Measurements from ENCODE around the gene HAND1.
A peak's percentile ranks its signal among the peaks of the same experiment; 100 is the strongest.

Gene HAND1

GRCh38 chr5:154437281-154437965 is 40.6 kb downstream of the HAND1 start:
- 86% methylated on average over 5 of the region's 5 CpGs for WGBS

GRCh38 chr5:154435226-154435625 is 42.8 kb downstream of the HAND1 start:
- Histone ChIP-seq H3K14ac (ENCODE audit: low read length in 2 of 2) (no peak overlapping the region), H3K4me1 (ENCODE audit: control insufficient read depth, insufficient read depth, low read depth, low read length) (no peaks in the 10 kb centered on the region), H4K8ac (ENCODE audit: low read length) (no peak overlapping the region), H3K27ac (ENCODE audit: low read length, poor library complexity, severe bottlenecking) (no peak overlapping the region), H2AFZ (ENCODE audit: low read depth, low read length) (no peak overlapping the region), H3K36me3 (ENCODE audit: control insufficient read depth in 1 of 2, insufficient read depth in 2 of 2, low read depth in 1 of 2, low read length in 2 of 2) (peaks cover 15 to 58% of the 10 kb centered on the region in 2 experiments), H3K9me3 (ENCODE audit: control insufficient read depth, low read length) (no peaks in the 10 kb centered on the region), H4K91ac (ENCODE audit: low read length) (no peak overlapping the region), H3K79me1 (replicated peaks; ENCODE audit: low read length, poor library complexity, severe bottlenecking) (peaks cover 2% of the 10 kb centered on the region), H3K4me3 (ENCODE audit: insufficient read depth in 1 of 2, low read depth in 1 of 2, low read length in 2 of 2) (no peak overlapping the region), H2BK5ac (ENCODE audit: low read depth, low read length, poor library complexity, severe bottlenecking) (no peak overlapping the region), H2BK120ac (ENCODE audit: low read depth, low read length) (no peak overlapping the region), H3K4me2 (ENCODE audit: low read length, poor library complexity, severe bottlenecking) (no peak overlapping the region), H3K27me3 (ENCODE audit: control insufficient read depth in 1 of 2, insufficient read depth in 1 of 2, low read length in 2 of 2) (no peaks in the 10 kb centered on the region), H2AK5ac (ENCODE audit: low read length, severe bottlenecking) (no peak overlapping the region), H3K9ac (ENCODE audit: low read length) (no peak overlapping the region), H2BK15ac (ENCODE audit: low read depth, poor library complexity, severe bottlenecking) (no peak overlapping the region), H2BK12ac (ENCODE audit: low read length in 2 of 2) (no peak overlapping the region), H3K23ac (ENCODE audit: low read length in 2 of 2) (no peak overlapping the region), H3K4ac (ENCODE audit: low read depth in 1 of 2, low read length in 2 of 2) (no peak overlapping the region), H3K18ac (ENCODE audit: low read depth in 1 of 2, low read length in 2 of 2) (no peak overlapping the region)
- 100% methylated on average over 2 of the region's 3 CpGs for WGBS
- no peak for DNase-seq

More at GRCh38 chr5:154437281-154437965, 40.6 kb downstream of the HAND1 start:
- Histone ChIP-seq H2BK120ac (ENCODE audit: low read depth, low read length) (no peak overlapping the region), H3K14ac (ENCODE audit: low read length in 2 of 2) (no peak overlapping the region), H3K27me3 (ENCODE audit: control insufficient read depth in 1 of 2, insufficient read depth in 1 of 2, low read length in 2 of 2) (no peaks in the 10 kb centered on the region), H3K4me2 (ENCODE audit: low read length, poor library complexity, severe bottlenecking) (no peak overlapping the region), H2AK5ac (ENCODE audit: low read length, severe bottlenecking) (no peak overlapping the region), H4K8ac (ENCODE audit: low read length) (no peak overlapping the region), H3K79me1 (replicated peaks; ENCODE audit: low read length, poor library complexity, severe bottlenecking) (peaks cover 3% of the 10 kb centered on the region), H3K9ac (ENCODE audit: low read length) (no peak overlapping the region), H3K18ac (ENCODE audit: low read depth in 1 of 2, low read length in 2 of 2) (no peak overlapping the region), H3K23ac (ENCODE audit: low read length in 2 of 2) (no peak overlapping the region), H2BK12ac (ENCODE audit: low read length in 2 of 2) (no peak overlapping the region), H2AFZ (ENCODE audit: low read depth, low read length) (no peak overlapping the region), H2BK15ac (ENCODE audit: low read depth, poor library complexity, severe bottlenecking) (no peak overlapping the region), H2BK5ac (ENCODE audit: low read depth, low read length, poor library complexity, severe bottlenecking) (no peak overlapping the region), H3K4me1 (ENCODE audit: control insufficient read depth, insufficient read depth, low read depth, low read length) (no peaks in the 10 kb centered on the region), H4K91ac (ENCODE audit: low read length) (no peak overlapping the region), H3K27ac (ENCODE audit: low read length, poor library complexity, severe bottlenecking) (no peak overlapping the region), H3K36me3 (ENCODE audit: control insufficient read depth in 1 of 2, insufficient read depth in 2 of 2, low read depth in 1 of 2, low read length in 2 of 2) (peaks cover 19 to 79% of the 10 kb centered on the region in 2 experiments), H3K4me3 (ENCODE audit: insufficient read depth in 1 of 2, low read depth in 1 of 2, low read length in 2 of 2) (no peak overlapping the region), H3K4ac (ENCODE audit: low read depth in 1 of 2, low read length in 2 of 2) (no peak overlapping the region), H3K9me3 (ENCODE audit: control insufficient read depth, low read length) (no peaks in the 10 kb centered on the region)
- no peak for DNase-seq

GRCh38 chr5:154430961-154431630 is 46.9 kb downstream of the HAND1 start:
- H4K8ac ChIP-seq (ENCODE audit: low read length): peak overlapping the region; percentile 19
- no peak overlapping the region for H4K91ac ChIP-seq (ENCODE audit: low read length)
- H3K14ac ChIP-seq (ENCODE audit: low read length in 2 of 2): no peak overlapping the region
- H3K4me1 ChIP-seq (ENCODE audit: control insufficient read depth, insufficient read depth, low read depth, low read length): no peaks in the 10 kb centered on the region
- no peak overlapping the region for H3K4ac ChIP-seq (ENCODE audit: low read depth in 1 of 2, low read length in 2 of 2)
- H2BK120ac ChIP-seq (ENCODE audit: low read depth, low read length): no peak overlapping the region
- no peak overlapping the region for H2AFZ ChIP-seq (ENCODE audit: low read depth, low read length)
- no peak overlapping the region for H2BK12ac ChIP-seq (ENCODE audit: low read length in 2 of 2)
- H2BK15ac ChIP-seq (ENCODE audit: low read depth, poor library complexity, severe bottlenecking): no peak overlapping the region
- H3K9me3 ChIP-seq (ENCODE audit: control insufficient read depth, low read length): no peaks in the 10 kb centered on the region
- H3K27me3 ChIP-seq (ENCODE audit: control insufficient read depth in 1 of 2, insufficient read depth in 1 of 2, low read length in 2 of 2): no peaks in the 10 kb centered on the region
- H3K4me3 ChIP-seq (ENCODE audit: insufficient read depth in 1 of 2, low read depth in 1 of 2, low read length in 2 of 2): no peak overlapping the region
- H3K4me2 ChIP-seq (ENCODE audit: low read length, poor library complexity, severe bottlenecking): no peak overlapping the region
- no peak overlapping the region for H2BK5ac ChIP-seq (ENCODE audit: low read depth, low read length, poor library complexity, severe bottlenecking)
- DNase-seq: no peak
- peaks cover 2% of the 10 kb centered on the region for H3K79me1 ChIP-seq (replicated peaks; ENCODE audit: low read length, poor library complexity, severe bottlenecking)
- no peak overlapping the region for H2AK5ac ChIP-seq (ENCODE audit: low read length, severe bottlenecking)
- WGBS: 93% methylated on average over 4 of the region's 4 CpGs
- peaks cover 8 to 20% of the 10 kb centered on the region in 2 experiments for H3K36me3 ChIP-seq (ENCODE audit: control insufficient read depth in 1 of 2, insufficient read depth in 2 of 2, low read depth in 1 of 2, low read length in 2 of 2)
- H3K18ac ChIP-seq (ENCODE audit: low read depth in 1 of 2, low read length in 2 of 2): no peak overlapping the region
- no peak overlapping the region for H3K23ac ChIP-seq (ENCODE audit: low read length in 2 of 2)
- no peak overlapping the region for H3K9ac ChIP-seq (ENCODE audit: low read length)
- H3K27ac ChIP-seq (ENCODE audit: low read length, poor library complexity, severe bottlenecking): no peak overlapping the region

GRCh38 chr5:154430466-154430865 is 47.6 kb downstream of the HAND1 start:
- no peak overlapping the region for H3K4me2 ChIP-seq (ENCODE audit: low read length, poor library complexity, severe bottlenecking)
- no peak overlapping the region for H2AFZ ChIP-seq (ENCODE audit: low read depth, low read length)
- no peak overlapping the region for H2AK5ac ChIP-seq (ENCODE audit: low read length, severe bottlenecking)
- H3K9me3 ChIP-seq (ENCODE audit: control insufficient read depth, low read length): no peaks in the 10 kb centered on the region
- no peak overlapping the region for H4K8ac ChIP-seq (ENCODE audit: low read length)
- H2BK15ac ChIP-seq (ENCODE audit: low read depth, poor library complexity, severe bottlenecking): no peak overlapping the region
- no peak overlapping the region for H3K9ac ChIP-seq (ENCODE audit: low read length)
- DNase-seq: no peak
- no peak overlapping the region for H3K23ac ChIP-seq (ENCODE audit: low read length in 2 of 2)
- no peak overlapping the region for H3K4ac ChIP-seq (ENCODE audit: low read depth in 1 of 2, low read length in 2 of 2)
- H3K27ac ChIP-seq (ENCODE audit: low read length, poor library complexity, severe bottlenecking): no peak overlapping the region
- H2BK5ac ChIP-seq (ENCODE audit: low read depth, low read length, poor library complexity, severe bottlenecking): no peak overlapping the region
- 92% methylated on average over 4 of the region's 4 CpGs for WGBS
- no peak overlapping the region for H4K91ac ChIP-seq (ENCODE audit: low read length)
- no peak overlapping the region for H3K18ac ChIP-seq (ENCODE audit: low read depth in 1 of 2, low read length in 2 of 2)
- no peak overlapping the region for H2BK12ac ChIP-seq (ENCODE audit: low read length in 2 of 2)
- no peak overlapping the region for H3K4me3 ChIP-seq (ENCODE audit: insufficient read depth in 1 of 2, low read depth in 1 of 2, low read length in 2 of 2)
- H2BK120ac ChIP-seq (ENCODE audit: low read depth, low read length): no peak overlapping the region
- H3K79me1 ChIP-seq (replicated peaks; ENCODE audit: low read length, poor library complexity, severe bottlenecking): peaks cover 2% of the 10 kb centered on the region
- H3K14ac ChIP-seq (ENCODE audit: low read length in 2 of 2): no peak overlapping the region
- no peaks in the 10 kb centered on the region for H3K27me3 ChIP-seq (ENCODE audit: control insufficient read depth in 1 of 2, insufficient read depth in 1 of 2, low read length in 2 of 2)
- peaks cover 7 to 15% of the 10 kb centered on the region in 2 experiments for H3K36me3 ChIP-seq (ENCODE audit: control insufficient read depth in 1 of 2, insufficient read depth in 2 of 2, low read depth in 1 of 2, low read length in 2 of 2)
- no peaks in the 10 kb centered on the region for H3K4me1 ChIP-seq (ENCODE audit: control insufficient read depth, insufficient read depth, low read depth, low read length)

Data from mesenchymal stem cell (in vitro differentiated cells and primary cell).